ENCODE results near the gene IL16. TPM values are rescaled to one million over a fixed set of nuclear protein-coding genes. Genes with fewer than 3 reads are reported as not detected.

IL16 gene
- polyA plus RNA-seq, 1 donor (not counting 4 experiments of a cell fraction or from before 2014, with no cell fraction given) = not detected

DNA sequence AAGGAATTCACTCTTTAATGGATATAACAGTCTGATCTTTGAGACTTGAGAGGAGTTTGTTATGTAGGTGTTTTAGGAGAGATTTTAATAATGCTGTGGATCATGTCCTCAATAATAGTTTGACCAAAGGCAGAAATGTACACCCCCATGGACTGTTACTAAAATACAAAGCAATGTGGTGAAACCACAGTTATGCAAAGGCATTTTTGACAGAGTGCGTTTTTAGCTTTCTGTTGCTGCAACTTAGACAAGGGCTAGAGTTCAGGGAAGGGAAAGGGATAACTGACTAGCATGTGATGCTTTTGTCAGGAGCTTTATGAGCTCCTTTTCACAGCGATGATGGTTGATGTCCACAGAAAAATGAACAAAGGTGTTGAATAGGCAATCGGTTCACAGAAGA is 130.8 kb downstream of the IL16 start:
- Histone ChIP-seq H3K9me1 (ENCODE audit: control insufficient read depth, extremely low read depth, insufficient read depth, low read length) (no peaks in the 10 kb centered on the region), H3K9ac (ENCODE audit: control insufficient read depth, extremely low read depth, insufficient read depth, low read length) (no peak overlapping the region), H3K36me3 (ENCODE audit: control insufficient read depth in 2 of 2, extremely low read depth in 1 of 2, insufficient read depth in 2 of 2, low read length in 2 of 2) (no peaks in the 10 kb centered on the region), H3K9me3 (ENCODE audit: control insufficient read depth, low read depth, low read length) (no peaks in the 10 kb centered on the region), H3K79me2 (ENCODE audit: control insufficient read depth, insufficient read depth, low read length) (peaks cover 5% of the 10 kb centered on the region), H4K20me1 (ENCODE audit: control insufficient read depth, extremely low read depth, insufficient read depth, low read length) (no peaks in the 10 kb centered on the region), H3K4me1 (ENCODE audit: control insufficient read depth, extremely low read depth, insufficient read depth, low read length) (peaks cover 5% of the 10 kb centered on the region), H3K27ac (ENCODE audit: control insufficient read depth, insufficient read depth, low read length) (no peak overlapping the region), H3K4me2 (ENCODE audit: control insufficient read depth, extremely low read depth, insufficient read depth, low read depth, low read length) (no peak overlapping the region), H2AFZ (ENCODE audit: control insufficient read depth, low read length) (no peak overlapping the region), H3K27me3 (ENCODE audit: control insufficient read depth, extremely low read depth, insufficient read depth, low read length) (no peaks in the 10 kb centered on the region), H3K4me3 (ENCODE audit: control insufficient read depth in 2 of 3, extremely low read depth in 1 of 3, insufficient read depth in 2 of 3, low read depth in 1 of 3, low read length in 3 of 3) (no peak overlapping the region)
- DNase-seq (ENCODE audit: low read depth, low spot score) = no peak
- no peak for TF ChIP-seq EZH2 (IDR thresholded peaks at IDR 0.05; ENCODE audit: low read length)
- TF ChIP-seq, protein P1, sequence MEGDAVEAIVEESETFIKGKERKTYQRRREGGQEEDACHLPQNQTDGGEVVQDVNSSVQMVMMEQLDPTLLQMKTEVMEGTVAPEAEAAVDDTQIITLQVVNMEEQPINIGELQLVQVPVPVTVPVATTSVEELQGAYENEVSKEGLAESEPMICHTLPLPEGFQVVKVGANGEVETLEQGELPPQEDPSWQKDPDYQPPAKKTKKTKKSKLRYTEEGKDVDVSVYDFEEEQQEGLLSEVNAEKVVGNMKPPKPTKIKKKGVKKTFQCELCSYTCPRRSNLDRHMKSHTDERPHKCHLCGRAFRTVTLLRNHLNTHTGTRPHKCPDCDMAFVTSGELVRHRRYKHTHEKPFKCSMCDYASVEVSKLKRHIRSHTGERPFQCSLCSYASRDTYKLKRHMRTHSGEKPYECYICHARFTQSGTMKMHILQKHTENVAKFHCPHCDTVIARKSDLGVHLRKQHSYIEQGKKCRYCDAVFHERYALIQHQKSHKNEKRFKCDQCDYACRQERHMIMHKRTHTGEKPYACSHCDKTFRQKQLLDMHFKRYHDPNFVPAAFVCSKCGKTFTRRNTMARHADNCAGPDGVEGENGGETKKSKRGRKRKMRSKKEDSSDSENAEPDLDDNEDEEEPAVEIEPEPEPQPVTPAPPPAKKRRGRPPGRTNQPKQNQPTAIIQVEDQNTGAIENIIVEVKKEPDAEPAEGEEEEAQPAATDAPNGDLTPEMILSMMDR (optimal IDR thresholded peaks at IDR 0.05 in 1 of 3, IDR thresholded peaks at IDR 0.05 in 1 of 3, conservative IDR thresholded peaks at IDR 0.05 in 1 of 3; ENCODE audit: extremely low read depth in 1 of 3, insufficient read depth in 2 of 3, low read length in 3 of 3) = no peak
- no peak for FAIRE-seq
- dilution Hi-C loops (cut with MboI; ENCODE audit: extremely low pct_ligation_motif_present, low sequenced_read_pairs) = no loop called here

DNA sequence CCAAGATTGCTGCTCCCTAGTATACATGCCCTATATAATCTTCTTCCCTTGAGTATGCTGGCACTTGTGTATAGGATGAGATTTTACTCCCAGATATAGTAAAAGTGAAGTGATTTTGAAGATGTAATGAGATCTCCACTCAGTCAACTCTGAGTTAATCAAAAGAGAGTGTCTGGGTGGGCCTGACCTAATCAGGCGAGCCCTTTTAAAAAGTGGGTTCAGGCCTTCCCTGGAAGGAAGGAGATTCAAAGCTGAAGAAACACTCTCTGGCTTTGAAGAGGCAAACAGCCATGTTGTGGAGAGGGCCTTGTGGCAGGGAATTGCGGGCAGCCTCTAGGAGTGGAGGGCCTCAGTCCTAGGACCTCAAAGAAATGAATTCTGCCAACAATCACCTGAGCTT is 132.8 kb downstream of the IL16 start:
- no peaks in the 10 kb centered on the region for H3K27me3 ChIP-seq (ENCODE audit: control insufficient read depth, extremely low read depth, insufficient read depth, low read length)
- H2AFZ ChIP-seq (ENCODE audit: control insufficient read depth, low read length) = no peak overlapping the region
- H3K9me1 ChIP-seq (ENCODE audit: control insufficient read depth, extremely low read depth, insufficient read depth, low read length) = no peaks in the 10 kb centered on the region
- H3K4me1 ChIP-seq (ENCODE audit: control insufficient read depth, extremely low read depth, insufficient read depth, low read length) = peaks cover 4% of the 10 kb centered on the region
- no peak overlapping the region for H3K27ac ChIP-seq (ENCODE audit: control insufficient read depth, insufficient read depth, low read length)
- no peaks in the 10 kb centered on the region for H3K36me3 ChIP-seq (ENCODE audit: control insufficient read depth in 2 of 2, extremely low read depth in 1 of 2, insufficient read depth in 2 of 2, low read length in 2 of 2)
- DNase-seq (ENCODE audit: low read depth, low spot score) = no peak
- no peaks in the 10 kb centered on the region for H3K9me3 ChIP-seq (ENCODE audit: control insufficient read depth, low read depth, low read length)
- dilution Hi-C loops (cut with MboI; ENCODE audit: extremely low pct_ligation_motif_present, low sequenced_read_pairs) = no loop called here
- TF ChIP-seq, protein P1 (optimal IDR thresholded peaks at IDR 0.05 in 1 of 3, IDR thresholded peaks at IDR 0.05 in 1 of 3, conservative IDR thresholded peaks at IDR 0.05 in 1 of 3; ENCODE audit: extremely low read depth in 1 of 3, insufficient read depth in 2 of 3, low read length in 3 of 3) = no peak
- TF ChIP-seq EZH2 (IDR thresholded peaks at IDR 0.05; ENCODE audit: low read length) = no peak
- FAIRE-seq = no peak
- no peaks in the 10 kb centered on the region for H4K20me1 ChIP-seq (ENCODE audit: control insufficient read depth, extremely low read depth, insufficient read depth, low read length)
- H3K9ac ChIP-seq (ENCODE audit: control insufficient read depth, extremely low read depth, insufficient read depth, low read length) = no peak overlapping the region
- H3K4me2 ChIP-seq (ENCODE audit: control insufficient read depth, extremely low read depth, insufficient read depth, low read depth, low read length) = no peak overlapping the region
- H3K4me3 ChIP-seq (ENCODE audit: control insufficient read depth in 2 of 3, extremely low read depth in 1 of 3, insufficient read depth in 2 of 3, low read depth in 1 of 3, low read length in 3 of 3) = no peak overlapping the region
- no peaks in the 10 kb centered on the region for H3K79me2 ChIP-seq (ENCODE audit: control insufficient read depth, insufficient read depth, low read length)

All from keratinocyte (primary cell).